CD4-positive, alpha-beta T cell treated with Interleukin-6 at 100 ng/mL for 8 hours (primary cell): ENCODE measurements around the gene KMT2D.

Experiments
- DNase-seq: peaks from one replicate; pipeline ENCODE4 v3.0.0-alpha.2; 2020; ENCODE audit warnings: mixed read lengths, low spot score

KMT2D gene

DNA sequence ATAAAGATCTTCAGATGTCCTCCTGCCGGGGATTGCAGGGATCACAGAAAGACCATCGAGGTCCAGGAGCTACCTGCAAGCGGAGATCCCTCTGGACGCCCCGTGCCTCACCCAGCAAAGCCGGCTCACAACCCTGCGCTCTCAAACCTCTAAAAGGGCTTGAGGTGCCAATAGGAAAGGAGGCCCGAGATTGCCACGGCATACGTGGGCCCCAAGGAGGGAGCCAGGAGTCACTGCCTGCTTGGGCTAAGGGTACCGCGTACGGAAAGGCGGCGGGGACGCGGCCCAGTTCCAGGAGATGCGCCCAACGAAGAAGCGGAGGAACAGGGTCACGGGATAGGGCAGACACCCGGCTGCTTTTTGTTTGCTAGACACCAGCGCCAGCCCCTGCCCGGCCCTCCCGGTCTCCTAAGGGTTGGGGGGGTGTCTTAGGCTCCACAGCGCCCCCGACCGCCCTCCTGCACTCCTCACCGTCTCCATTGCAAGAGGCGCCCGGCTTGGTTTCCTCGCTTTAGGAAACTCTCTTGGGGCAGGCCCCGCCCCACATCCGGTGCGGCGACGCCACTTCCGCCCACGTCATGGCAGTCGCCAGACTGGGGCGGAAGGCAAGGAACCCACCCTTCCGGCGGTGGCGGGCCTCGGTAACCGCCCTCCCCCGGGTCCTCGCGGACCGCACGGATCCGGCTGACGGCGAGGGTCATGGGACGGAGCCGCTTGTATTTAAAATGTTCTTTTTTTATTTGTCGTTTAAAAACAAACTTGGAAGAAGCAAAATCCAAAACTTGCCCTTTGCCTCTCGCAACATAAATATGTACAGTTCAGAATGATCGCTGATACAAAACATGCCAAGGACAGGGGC lies 42.1 kb downstream of the KMT2D start, which contains the start of gene PRKAG1:
TSS of gene PRKAG1 (minus strand) at position 516 of the 859 bp plus-strand sequence. CDS start at position 480, 36 bp downstream.
- DNase-seq, result peak; percentile 95

DNA sequence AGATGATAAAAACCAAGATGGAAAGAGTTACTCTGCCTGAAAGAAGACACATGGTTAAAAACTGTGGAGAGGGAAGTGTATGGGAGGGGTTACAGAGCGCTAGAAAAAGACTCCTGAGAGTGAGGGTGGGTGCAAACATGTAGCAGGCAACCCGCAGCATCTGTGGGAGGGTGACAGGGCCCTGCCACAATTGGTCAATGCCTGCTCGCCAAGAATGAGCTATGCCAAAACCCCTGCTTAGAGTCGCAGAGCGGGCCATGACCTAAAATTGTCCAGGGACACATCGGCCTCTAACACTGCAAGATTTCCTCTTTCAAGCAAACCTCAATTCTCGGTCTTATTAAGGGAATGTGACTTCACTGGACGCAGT lies 42.7 kb downstream of the KMT2D start:
- no peak for DNase-seq

DNA sequence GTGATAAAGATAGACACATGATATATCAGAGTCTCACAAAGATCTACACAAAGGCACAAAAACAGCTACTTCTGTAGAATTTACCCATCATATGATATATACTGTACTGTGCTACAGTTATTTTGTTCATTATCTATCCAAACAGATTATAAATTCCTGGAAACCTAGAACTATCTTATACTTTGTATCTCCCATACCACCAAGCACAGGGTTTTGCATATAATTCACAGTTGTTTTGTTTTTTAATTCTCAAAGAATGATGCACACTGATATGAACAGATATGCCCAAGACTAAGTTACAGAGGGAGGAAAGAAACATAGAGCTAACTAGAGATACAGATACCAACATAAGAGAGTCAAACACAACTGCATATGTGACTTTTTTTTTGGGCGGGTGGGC lies 45.4 kb downstream of the KMT2D start:
- DNase-seq, result no peak

DNA sequence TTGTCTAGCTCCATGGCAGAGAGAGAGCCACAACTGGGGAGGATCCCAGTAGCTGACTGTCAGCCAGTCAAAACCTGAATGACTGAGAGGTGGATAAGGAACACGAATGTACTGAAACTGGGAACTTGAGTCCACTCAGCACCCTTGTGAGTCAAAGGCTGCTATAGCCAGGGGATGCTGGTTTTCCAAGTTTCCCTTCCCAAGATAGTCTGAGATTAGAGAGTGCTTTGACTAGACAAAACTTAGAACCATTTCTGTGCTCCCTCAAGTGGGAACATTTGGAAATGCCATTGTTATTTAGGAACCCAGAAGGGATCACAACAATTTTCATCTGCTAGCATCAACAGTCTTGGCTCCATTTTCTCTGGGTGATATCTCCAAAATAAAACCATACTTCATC lies 46.0 kb downstream of the KMT2D start:
- no peak for DNase-seq

DNA sequence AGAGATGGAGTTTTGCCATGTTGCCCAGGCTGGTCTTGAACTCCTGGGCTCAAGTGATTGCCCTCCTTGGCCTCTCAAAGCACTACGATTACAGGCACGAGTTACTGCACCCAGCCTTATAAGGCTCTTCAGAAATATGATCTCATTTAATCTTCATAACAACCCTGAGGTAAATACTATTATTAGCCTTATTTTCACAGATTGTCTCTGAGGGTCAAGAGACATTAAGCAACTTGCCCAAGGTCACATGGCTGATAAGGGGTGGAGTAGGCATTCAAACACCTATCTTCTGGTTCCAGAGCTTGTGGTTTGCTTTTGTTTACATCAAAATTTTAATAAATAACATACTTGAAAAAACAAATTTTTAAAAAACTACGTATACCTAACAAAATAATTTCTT lies 47.2 kb downstream of the KMT2D start:
- DNase-seq, result no peak

DNA sequence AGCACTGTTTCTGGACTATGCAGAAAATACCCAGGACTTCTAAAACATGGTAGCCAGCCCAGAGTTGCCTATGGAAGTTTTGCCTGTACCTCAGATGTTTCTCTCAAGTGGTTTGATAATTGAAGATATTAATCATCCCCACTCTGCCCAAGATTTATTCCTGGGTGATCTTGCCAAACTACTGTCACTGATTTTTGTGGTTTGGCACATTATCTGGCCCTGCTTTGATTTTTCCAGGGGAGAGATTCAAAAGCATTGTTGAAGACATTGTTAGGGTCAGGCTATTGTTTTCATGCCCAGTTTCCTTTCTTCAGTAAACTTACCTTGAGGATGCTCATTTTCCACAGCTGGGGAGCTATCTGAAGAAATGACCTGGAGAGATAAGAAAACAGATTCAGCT lies 47.9 kb downstream of the KMT2D start:
- DNase-seq, result no peak
